ENCODE results near the gene LAMB1. TPM values are rescaled to one million over a fixed set of nuclear protein-coding genes. Genes with fewer than 3 reads are reported as not detected.

LAMB1 gene
- total and polyA plus RNA-seq, 2 donors from 2014 or later: 140 to 312 TPM

DNA sequence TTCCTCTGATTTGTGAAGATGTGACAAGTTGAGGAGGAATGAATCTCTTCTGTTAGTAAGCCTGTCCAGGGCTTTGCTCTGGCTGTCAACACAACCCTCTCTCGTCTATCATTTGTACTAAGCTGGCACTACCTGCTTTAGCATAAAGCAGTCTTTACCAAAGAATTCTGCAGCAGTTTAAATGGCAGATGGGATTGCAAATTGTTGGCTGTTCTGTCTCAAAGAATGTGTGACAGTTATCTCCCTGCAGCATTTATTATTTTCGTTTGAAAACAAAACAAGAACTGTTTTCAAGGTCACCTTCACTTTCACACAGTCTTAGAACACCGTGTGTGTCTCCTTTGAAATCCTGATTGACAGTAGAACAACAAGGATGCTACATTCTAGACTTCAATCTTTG, 4.8 kb upstream of the LAMB1 start:
- TF ChIP-seq, protein P1, sequence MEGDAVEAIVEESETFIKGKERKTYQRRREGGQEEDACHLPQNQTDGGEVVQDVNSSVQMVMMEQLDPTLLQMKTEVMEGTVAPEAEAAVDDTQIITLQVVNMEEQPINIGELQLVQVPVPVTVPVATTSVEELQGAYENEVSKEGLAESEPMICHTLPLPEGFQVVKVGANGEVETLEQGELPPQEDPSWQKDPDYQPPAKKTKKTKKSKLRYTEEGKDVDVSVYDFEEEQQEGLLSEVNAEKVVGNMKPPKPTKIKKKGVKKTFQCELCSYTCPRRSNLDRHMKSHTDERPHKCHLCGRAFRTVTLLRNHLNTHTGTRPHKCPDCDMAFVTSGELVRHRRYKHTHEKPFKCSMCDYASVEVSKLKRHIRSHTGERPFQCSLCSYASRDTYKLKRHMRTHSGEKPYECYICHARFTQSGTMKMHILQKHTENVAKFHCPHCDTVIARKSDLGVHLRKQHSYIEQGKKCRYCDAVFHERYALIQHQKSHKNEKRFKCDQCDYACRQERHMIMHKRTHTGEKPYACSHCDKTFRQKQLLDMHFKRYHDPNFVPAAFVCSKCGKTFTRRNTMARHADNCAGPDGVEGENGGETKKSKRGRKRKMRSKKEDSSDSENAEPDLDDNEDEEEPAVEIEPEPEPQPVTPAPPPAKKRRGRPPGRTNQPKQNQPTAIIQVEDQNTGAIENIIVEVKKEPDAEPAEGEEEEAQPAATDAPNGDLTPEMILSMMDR (IDR thresholded peaks at IDR 0.05; ENCODE audit: borderline replicate concordance, extremely low read depth, insufficient read depth): no peak
- no peaks in the 10 kb centered on the region for H3K36me3 ChIP-seq (ENCODE audit: control insufficient read depth in 2 of 3, insufficient read depth in 3 of 3, low read length in 3 of 3)

DNA sequence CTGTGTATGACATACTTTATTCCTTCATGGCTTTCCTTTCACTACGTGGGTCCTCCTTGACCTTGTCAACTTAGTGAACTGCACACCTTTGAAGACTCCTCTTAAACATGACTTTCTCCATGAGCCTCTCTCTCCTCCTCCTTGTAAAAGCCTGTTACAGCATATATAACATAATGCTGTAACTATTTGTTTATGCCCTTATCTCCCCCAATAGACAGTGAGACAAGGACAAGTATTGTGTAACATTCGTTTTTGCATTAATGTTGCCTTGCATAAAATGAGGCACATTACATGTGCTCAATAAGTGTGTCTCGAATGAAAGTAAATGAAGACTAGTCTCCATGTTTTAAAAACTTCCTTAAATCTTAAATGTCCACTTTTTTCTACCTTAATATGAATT, 4.3 kb upstream of the LAMB1 start:
- H3K9ac ChIP-seq (ENCODE audit: low read length in 3 of 3): no peak overlapping the region
- no peak overlapping the region for H3K4me3 ChIP-seq (ENCODE audit: low read length in 3 of 3)
- H3K27me3 ChIP-seq (ENCODE audit: control insufficient read depth, insufficient read depth, low read length): no peaks in the 10 kb centered on the region
- H3K27ac ChIP-seq (ENCODE audit: low read depth in 2 of 2, low read length in 2 of 2): peak overlapping the region in 1 of 2 donors; percentile 95
- intact Hi-C loops (cut with DNase I): no loop called here
- DNase-seq (no peak), FAIRE-seq (no peak)
- H3K4me1 ChIP-seq (ENCODE audit: control insufficient read depth in 2 of 3, insufficient read depth in 2 of 3, low read depth in 1 of 3, low read length in 3 of 3): peaks cover 13 to 31% (median 17%) of the 10 kb centered on the region in 3 donors
- no peaks in the 10 kb centered on the region for H3K9me3 ChIP-seq (ENCODE audit: control insufficient read depth in 2 of 3, insufficient read depth in 1 of 3, low read length in 3 of 3)
- H3K36me3 ChIP-seq (ENCODE audit: control insufficient read depth in 2 of 3, insufficient read depth in 3 of 3, low read length in 3 of 3): no peaks in the 10 kb centered on the region
- TF ChIP-seq, protein P1 (IDR thresholded peaks at IDR 0.05; ENCODE audit: borderline replicate concordance, extremely low read depth, insufficient read depth): no peak

More for the DNA sequence above, 4.8 kb upstream of the LAMB1 start:
- peak overlapping the region in 1 of 2 donors; percentile 14 for H3K27ac ChIP-seq (ENCODE audit: low read depth in 2 of 2, low read length in 2 of 2)
- H3K27me3 ChIP-seq (ENCODE audit: control insufficient read depth, insufficient read depth, low read length): no peaks in the 10 kb centered on the region
- no peak overlapping the region for H3K4me3 ChIP-seq (ENCODE audit: low read length in 3 of 3)
- H3K9ac ChIP-seq (ENCODE audit: low read length in 3 of 3): no peak overlapping the region
- peaks cover 13 to 31% (median 17%) of the 10 kb centered on the region in 3 donors for H3K4me1 ChIP-seq (ENCODE audit: control insufficient read depth in 2 of 3, insufficient read depth in 2 of 3, low read depth in 1 of 3, low read length in 3 of 3)
- no peaks in the 10 kb centered on the region for H3K9me3 ChIP-seq (ENCODE audit: control insufficient read depth in 2 of 3, insufficient read depth in 1 of 3, low read length in 3 of 3)
- FAIRE-seq (no peak), DNase-seq (no peak)
- intact Hi-C loops (cut with DNase I): no loop called here

DNA sequence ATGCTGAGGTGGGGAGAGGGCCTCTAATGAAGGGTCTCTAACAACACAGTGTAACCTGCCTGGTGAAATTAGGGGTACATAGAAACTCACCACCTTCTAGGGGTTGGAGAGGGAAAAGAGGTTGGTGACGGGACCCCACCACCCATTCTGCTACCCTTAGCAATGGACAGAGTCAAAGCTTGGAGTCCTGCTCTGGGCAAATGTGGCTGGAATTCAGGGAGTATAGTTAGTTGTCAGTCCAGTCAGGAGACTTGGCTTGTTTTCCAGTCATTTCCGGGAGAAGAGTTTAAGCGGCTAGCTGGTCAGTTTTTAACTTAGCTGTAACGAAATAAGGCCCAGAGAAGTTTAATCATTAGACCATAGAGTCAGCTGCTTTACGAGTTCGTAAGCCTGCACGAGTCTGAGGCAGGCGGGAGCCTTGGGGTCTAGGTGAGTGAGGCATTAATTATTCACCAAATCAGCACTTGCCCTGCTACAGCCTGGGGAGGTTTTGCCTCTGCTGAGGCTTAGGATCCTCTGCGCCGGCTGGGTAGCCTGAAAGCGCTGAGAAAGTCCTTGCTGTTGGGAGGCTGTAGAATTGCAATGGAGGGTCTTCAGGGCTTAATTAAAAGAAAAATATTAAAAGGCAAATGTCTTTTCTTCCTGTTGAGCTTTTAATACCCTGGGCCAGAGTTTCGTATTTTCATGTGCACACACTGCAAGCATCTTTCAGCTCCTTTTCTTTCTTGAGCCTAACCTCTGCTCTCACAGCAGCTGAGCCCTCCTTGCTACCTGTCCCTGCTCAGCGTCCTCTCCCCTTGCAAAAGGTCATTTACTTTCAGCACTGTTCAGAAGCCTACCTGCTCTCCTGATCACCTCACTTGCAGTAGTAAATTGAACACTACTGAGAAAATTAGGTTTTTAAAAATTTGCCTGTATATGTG, 1.5 kb upstream of the LAMB1 start:
- peak; percentile 63 for FAIRE-seq
- intact Hi-C loops (cut with DNase I): no loop called here

More for the DNA sequence above, 1.5 kb upstream of the LAMB1 start:
- H3K9me3 ChIP-seq (ENCODE audit: control insufficient read depth in 2 of 3, insufficient read depth in 1 of 3, low read length in 3 of 3): no peaks in the 10 kb centered on the region
- TF ChIP-seq, protein P1 (IDR thresholded peaks at IDR 0.05; ENCODE audit: borderline replicate concordance, extremely low read depth, insufficient read depth): no peak
- peak overlapping the region; percentile 54 to 79 (median 78) for H3K4me3 ChIP-seq (ENCODE audit: low read length in 3 of 3)
- H3K27me3 ChIP-seq (ENCODE audit: control insufficient read depth, insufficient read depth, low read length): no peaks in the 10 kb centered on the region
- peak; percentile 82 to 93 (median 90) for DNase-seq
- H3K9ac ChIP-seq (ENCODE audit: low read length in 3 of 3): peak overlapping the region; percentile 18 to 83 (median 43)
- H3K27ac ChIP-seq (ENCODE audit: low read depth in 2 of 2, low read length in 2 of 2): peak overlapping the region; percentile 92 to 95
- peaks cover 7 to 19% (median 13%) of the 10 kb centered on the region in 3 donors for H3K4me1 ChIP-seq (ENCODE audit: control insufficient read depth in 2 of 3, insufficient read depth in 2 of 3, low read depth in 1 of 3, low read length in 3 of 3)
- no peaks in the 10 kb centered on the region for H3K36me3 ChIP-seq (ENCODE audit: control insufficient read depth in 2 of 3, insufficient read depth in 3 of 3, low read length in 3 of 3)

All from kidney (tissue), 14 donors.